ENCODE measurements around the gene LTO1. TPM values are rescaled to one million over a fixed set of nuclear protein-coding genes. Genes with fewer than 3 reads are reported as not detected.

Gene LTO1
- total RNA-seq, 4 donors from 2014 or later = 15.2 to 69.2 (median 27.2) TPM

DNA sequence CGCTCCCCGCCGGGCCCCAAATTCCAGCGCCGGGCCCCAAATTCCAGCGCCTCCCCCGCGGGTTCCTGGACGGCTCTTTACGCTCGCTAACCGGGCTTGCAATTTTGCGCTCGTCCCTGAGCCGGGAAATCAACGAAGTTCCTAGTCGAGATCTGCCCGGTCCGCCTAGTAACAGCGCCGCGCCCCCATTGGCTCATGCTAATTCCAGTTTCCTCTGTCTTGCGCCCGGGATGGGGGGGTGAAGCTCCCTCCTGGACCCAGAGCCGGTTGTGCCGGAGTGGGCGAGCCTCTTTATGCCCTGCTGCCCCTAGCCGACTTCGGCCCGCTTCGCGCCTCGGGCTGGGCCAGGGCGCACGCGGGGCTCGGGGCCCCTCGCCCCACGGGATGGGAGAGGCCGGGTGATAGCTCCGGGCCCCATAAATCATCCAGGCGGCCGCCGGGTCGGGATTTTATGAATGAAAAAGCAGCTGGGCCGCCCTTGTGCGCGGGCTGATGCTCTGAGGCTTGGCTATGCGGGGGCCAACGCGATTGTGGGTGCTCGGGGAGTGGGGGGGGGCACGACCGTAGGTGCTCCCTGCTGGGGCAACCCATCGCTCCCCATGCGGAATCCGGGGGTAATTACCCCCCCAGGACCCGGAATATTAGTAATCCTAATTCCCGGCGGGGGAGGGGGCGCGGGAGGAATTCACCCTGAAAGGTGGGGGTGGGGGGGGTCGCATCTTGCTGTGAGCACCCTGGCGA lies 36.0 kb downstream of the LTO1 start:
- intact Hi-C loops (cut with DNase I; ENCODE audit: low total_unique reads) = no loop called here
- peak overlapping the region; percentile 42 for H3K4me3 ChIP-seq (ENCODE audit: low read depth, poor library complexity, severe bottlenecking)
- 1 to 2% methylated on average over 24 to 41 of the region's 64 CpGs for WGBS, 2 donors
- DNase-seq (ENCODE audit: low spot score in 2 of 2) = peak; percentile 92 to 98
- TF ChIP-seq, protein P1, sequence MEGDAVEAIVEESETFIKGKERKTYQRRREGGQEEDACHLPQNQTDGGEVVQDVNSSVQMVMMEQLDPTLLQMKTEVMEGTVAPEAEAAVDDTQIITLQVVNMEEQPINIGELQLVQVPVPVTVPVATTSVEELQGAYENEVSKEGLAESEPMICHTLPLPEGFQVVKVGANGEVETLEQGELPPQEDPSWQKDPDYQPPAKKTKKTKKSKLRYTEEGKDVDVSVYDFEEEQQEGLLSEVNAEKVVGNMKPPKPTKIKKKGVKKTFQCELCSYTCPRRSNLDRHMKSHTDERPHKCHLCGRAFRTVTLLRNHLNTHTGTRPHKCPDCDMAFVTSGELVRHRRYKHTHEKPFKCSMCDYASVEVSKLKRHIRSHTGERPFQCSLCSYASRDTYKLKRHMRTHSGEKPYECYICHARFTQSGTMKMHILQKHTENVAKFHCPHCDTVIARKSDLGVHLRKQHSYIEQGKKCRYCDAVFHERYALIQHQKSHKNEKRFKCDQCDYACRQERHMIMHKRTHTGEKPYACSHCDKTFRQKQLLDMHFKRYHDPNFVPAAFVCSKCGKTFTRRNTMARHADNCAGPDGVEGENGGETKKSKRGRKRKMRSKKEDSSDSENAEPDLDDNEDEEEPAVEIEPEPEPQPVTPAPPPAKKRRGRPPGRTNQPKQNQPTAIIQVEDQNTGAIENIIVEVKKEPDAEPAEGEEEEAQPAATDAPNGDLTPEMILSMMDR (IDR thresholded peaks at IDR 0.05) = no peak
- TF ChIP-seq POLR2A (IDR thresholded peaks at IDR 0.05) = no peak

DNA sequence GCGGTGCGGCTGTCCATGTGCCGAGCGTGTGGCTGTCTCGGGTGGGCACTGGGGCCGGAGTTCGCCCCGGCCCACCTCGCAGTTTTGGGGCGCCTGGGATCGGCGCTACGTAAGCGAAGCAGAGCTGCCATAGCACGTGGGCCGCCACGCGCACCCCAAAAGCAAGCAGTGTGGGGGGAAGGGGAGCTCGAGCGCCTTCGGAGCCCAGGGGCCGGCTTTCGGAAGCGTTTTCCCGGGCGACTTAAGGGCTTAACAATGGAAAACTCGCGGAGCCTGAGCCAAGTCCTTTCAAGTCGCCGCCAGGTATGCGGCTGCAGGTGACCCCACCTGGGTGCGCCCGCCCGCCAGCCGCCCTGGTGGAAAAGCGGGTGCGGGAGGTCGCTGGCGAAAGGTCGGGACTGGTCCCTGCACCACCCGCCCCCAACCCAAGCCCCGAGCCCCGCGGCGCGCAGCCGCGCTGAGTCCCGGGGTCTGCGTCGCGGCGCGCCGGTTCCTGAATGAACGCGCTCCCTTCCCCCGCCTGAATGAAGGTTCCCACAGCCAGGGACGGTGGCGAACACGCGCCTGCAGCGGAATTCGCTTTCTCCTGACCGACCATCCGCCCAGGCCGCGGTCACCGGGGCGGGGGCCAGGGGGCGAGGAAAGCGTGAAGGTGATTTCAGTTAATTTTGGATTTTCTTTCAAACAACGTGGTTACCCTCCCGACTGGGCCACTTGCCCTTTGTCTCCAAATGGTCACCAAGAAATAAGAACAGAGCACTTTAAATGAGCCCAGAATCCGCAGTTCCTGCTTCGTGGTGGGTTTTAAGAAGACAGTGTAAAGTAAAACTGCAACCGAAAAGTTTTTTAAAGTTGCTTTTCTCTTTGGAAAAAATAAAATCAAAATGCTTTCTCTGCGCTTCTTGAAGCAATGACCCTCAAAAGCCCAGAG lies 36.9 kb downstream of the LTO1 start:
- WGBS, 2 donors = 0 to 1% methylated on average over 23 to 51 of the region's 78 CpGs
- intact Hi-C loops (cut with DNase I; ENCODE audit: low total_unique reads) = no loop called here
- H3K4me3 ChIP-seq (ENCODE audit: low read depth, poor library complexity, severe bottlenecking) = peak overlapping the region; percentile 23
- DNase-seq (ENCODE audit: low spot score in 2 of 2) = no peak
- no peak for TF ChIP-seq POLR2A (IDR thresholded peaks at IDR 0.05)
- TF ChIP-seq, protein P1 (IDR thresholded peaks at IDR 0.05) = no peak

DNA sequence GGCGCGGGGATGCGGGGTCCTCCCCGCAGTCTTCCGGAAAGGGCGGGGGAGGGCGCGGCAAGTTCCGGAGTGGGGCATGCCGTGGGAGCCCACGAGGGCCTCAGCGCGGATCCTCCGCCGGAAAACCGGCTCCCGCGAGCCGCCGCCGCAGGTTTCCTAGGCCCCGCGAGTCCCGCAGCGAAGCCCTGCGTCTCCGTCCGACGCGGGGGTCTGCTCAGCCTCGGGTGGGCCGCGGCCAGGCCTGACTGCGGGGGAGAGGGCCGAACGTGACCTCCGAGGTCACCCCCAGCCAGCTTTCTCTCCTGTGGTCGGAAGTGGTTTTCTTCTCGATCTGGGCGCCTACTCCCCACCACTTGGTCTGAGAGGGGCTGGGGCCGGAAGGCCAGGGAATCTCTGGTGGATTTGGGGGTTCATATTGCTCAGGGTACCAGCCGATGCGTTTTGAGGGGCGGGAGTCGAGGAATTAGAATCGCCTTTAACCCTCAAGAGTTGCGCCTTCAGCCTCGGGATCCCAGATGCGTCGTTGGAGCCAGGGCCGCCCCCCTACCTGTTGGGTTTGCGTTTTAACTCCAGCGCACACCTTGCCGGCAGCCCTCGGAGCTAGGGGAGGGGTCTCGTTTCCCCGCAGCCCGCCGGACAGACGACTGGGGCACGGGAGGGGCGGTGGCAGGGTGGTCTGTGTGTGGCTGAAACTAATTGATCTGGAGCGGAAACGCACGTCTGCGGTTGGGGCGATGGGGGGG lies 37.8 kb downstream of the LTO1 start:
- TF ChIP-seq POLR2A (IDR thresholded peaks at IDR 0.05) = no peak
- TF ChIP-seq, protein P1 (IDR thresholded peaks at IDR 0.05) = no peak
- peak overlapping the region; percentile 23 for H3K4me3 ChIP-seq (ENCODE audit: low read depth, poor library complexity, severe bottlenecking)
- 6 to 13% methylated on average over 35 to 65 of the region's 67 CpGs for WGBS, 2 donors
- no peak for DNase-seq (ENCODE audit: low spot score in 2 of 2)
- intact Hi-C loops (cut with DNase I; ENCODE audit: low total_unique reads) = no loop called here

DNA sequence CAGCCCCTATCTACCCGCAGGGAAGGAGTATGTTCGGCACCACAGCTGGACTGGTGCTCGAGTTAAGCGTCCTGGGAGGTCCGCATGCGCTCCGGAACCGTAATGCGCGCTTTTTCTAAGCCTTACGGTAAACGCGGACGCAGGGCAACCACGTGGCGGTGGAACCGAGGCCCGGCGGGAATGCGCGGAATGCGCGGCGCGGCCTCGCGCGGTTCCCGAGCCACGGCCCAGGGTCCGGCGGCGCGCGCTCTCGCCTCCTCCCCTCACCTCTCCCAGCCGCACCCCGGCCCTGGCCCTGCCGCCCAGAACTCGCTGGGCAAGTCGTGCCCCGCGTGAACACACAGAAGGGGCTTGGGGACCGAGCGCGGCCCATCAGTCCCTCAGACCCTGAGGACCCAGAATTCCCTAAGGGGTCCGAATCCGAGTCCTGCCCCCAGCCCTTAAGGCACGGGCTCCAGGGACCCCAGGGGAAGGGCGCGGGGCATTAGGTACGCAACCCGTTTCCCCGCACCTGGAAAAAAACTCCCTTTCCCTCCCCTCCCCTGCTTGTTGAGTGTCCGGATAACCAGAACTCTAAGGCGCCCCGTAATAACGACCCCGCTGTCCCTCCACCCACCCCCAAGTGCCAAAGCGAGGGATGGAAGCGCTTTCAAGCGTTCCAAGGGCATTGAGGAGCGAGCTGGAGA lies 38.5 kb downstream of the LTO1 start:
- WGBS, 2 donors = 15 to 17% methylated on average over 16 to 60 of the region's 63 CpGs
- TF ChIP-seq, protein P1 (IDR thresholded peaks at IDR 0.05) = no peak
- peak overlapping the region; percentile 23 for H3K4me3 ChIP-seq (ENCODE audit: low read depth, poor library complexity, severe bottlenecking)
- peak in 1 of 2 donors; percentile 93 for DNase-seq (ENCODE audit: low spot score in 2 of 2)
- intact Hi-C loops (cut with DNase I; ENCODE audit: low total_unique reads) = no loop called here

DNA sequence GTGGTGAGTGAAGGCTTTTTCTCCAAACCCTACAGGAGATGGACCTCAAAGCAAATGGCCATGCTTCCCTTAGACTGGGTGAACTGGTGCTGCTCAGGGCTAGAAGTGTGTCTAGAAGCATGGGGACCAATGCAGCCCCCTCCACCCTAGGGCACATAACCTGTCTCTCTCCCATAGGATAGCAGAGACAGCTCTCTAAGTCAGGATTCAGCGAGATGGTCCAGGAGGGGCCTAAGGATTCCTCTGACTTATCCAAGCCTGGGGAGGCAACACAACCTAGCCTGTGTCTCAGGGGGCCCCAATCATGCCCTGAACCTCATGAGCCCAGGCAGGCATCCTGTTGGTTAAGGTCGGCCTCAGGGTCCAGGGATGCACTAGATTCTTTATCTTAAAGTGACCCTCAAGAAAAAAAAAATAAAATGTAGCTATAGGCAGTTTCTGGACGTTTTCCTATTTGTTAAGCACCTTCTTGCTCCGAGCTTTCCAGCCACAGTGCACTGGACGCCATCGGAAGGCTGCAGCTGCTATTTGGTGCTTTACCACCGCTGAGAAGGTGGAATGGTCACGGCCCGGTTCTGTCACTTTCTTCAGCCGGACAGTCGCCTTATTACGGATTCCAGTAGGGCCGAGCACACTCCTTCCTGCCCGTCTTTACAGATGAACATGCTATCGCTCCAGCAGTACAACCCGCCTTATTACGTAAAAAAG lies 39.2 kb downstream of the LTO1 start:
- 45 to 48% methylated on average over 17 of the region's 17 CpGs for WGBS, 2 donors

More for the DNA sequence above, 39.2 kb downstream of the LTO1 start:
- H3K4me3 ChIP-seq (ENCODE audit: low read depth, poor library complexity, severe bottlenecking) = no peak overlapping the region
- no peak for DNase-seq (ENCODE audit: low spot score in 2 of 2)
- intact Hi-C loops (cut with DNase I; ENCODE audit: low total_unique reads) = no loop called here
- no peak for TF ChIP-seq POLR2A (IDR thresholded peaks at IDR 0.05)
- TF ChIP-seq, protein P1 (IDR thresholded peaks at IDR 0.05) = no peak

All from lower leg skin (tissue), 4 donors.